ENCODE data around the gene ANKRD27.

ANKRD27 gene

GRCh38 chr19:32651729-32652140 lies 23.2 kb downstream of the ANKRD27 start:
- no peak for DNase-seq

- no peak for DNase-seq
Observed at GRCh38 chr19:32650671-32651070, 24.3 kb downstream of the ANKRD27 start.

- DNase-seq, result no peak
Observed at GRCh38 chr19:32649751-32650150, 25.2 kb downstream of the ANKRD27 start.

GRCh38 chr19:32647361-32647760 lies 27.6 kb downstream of the ANKRD27 start:
- DNase-seq, result no peak

- DNase-seq, result no peak
Observed at GRCh38 chr19:32646556-32646955, 28.4 kb downstream of the ANKRD27 start.

- DNase-seq, result no peak
Observed at GRCh38 chr19:32642771-32643170, 32.2 kb downstream of the ANKRD27 start.

- no peak for DNase-seq
Observed at GRCh38 chr19:32638625-32639024, 36.4 kb downstream of the ANKRD27 start.

GRCh38 chr19:32637480-32637879 lies 37.5 kb downstream of the ANKRD27 start:
- no peak for DNase-seq

- DNase-seq, result no peak
Observed at GRCh38 chr19:32631381-32631780, 43.6 kb downstream of the ANKRD27 start.

GRCh38 chr19:32630338-32630737 lies 44.6 kb downstream of the ANKRD27 start:
- no peak for DNase-seq

GRCh38 chr19:32627714-32628270 lies 47.2 kb downstream of the ANKRD27 start:
- no peak for DNase-seq

GRCh38 chr19:32626969-32627368 lies 48.0 kb downstream of the ANKRD27 start:
- DNase-seq, result no peak

GRCh38 chr19:32624410-32624809 lies 50.6 kb downstream of the ANKRD27 start:
- no peak for DNase-seq

- DNase-seq, result no peak
Observed at GRCh38 chr19:32622002-32622401, 53.0 kb downstream of the ANKRD27 start.

- DNase-seq, result no peak
Observed at GRCh38 chr19:32619051-32619685, 55.8 kb downstream of the ANKRD27 start.

- DNase-seq, result no peak
Observed at GRCh38 chr19:32615569-32615968, 59.4 kb downstream of the ANKRD27 start.

GRCh38 chr19:32614916-32615315 lies 60.1 kb downstream of the ANKRD27 start:
- no peak for DNase-seq

GRCh38 chr19:32613008-32613407 lies 62.0 kb downstream of the ANKRD27 start:
- DNase-seq, result no peak

- no peak for DNase-seq
Observed at GRCh38 chr19:32611161-32611560, 63.8 kb downstream of the ANKRD27 start.

- no peak for DNase-seq
Observed at GRCh38 chr19:32607479-32607878, 67.5 kb downstream of the ANKRD27 start.

- no peak for DNase-seq
Observed at GRCh38 chr19:32606289-32606688, 68.7 kb downstream of the ANKRD27 start.

- no peak for DNase-seq
Observed at GRCh38 chr19:32605544-32605943, 69.4 kb downstream of the ANKRD27 start.

GRCh38 chr19:32603961-32604360 lies 71.0 kb downstream of the ANKRD27 start:
- DNase-seq, result no peak

- DNase-seq, result peak; percentile 18 to 47
Observed at GRCh38 chr19:32599736-32600157, 75.2 kb downstream of the ANKRD27 start.

- DNase-seq, result no peak
Observed at GRCh38 chr19:32599258-32599657, 75.7 kb downstream of the ANKRD27 start.
